Calu3 (cell line): ENCODE data around the gene COL8A1. TPM values are rescaled to one million over a fixed set of nuclear protein-coding genes. Genes with fewer than 3 reads are reported as not detected.

ENCODE experiments used
- BruUV-seq: library from RNA; stranded (reverse); fragments of 400-500 nt; replicated peaks from 2 replicates; lab custom pipeline; 2021; lab: Mats Ljungman, UMichigan
- CTCF ChIA-PET: fragments of 300-600 bp; sonication (Branson Sonifier 250); formaldehyde crosslinking; loops from one replicate; lab custom pipeline; 2022; ENCODE audit warnings: antibody characterized with exemption; lab: Charles Lee
- DNase-seq: peaks from one replicate; pipeline ENCODE4 v3.0.0; 2022
- H3K27ac Mint-ChIP-seq: one replicate; pipeline ENCODE4 v1.8.0; 2022; ENCODE audit warnings: mixed read lengths; ENCODE audit not compliant: unreplicated experiment
- H3K27me3 Mint-ChIP-seq: one replicate; pipeline ENCODE4 v1.8.0; 2022; ENCODE audit warnings: mixed read lengths; ENCODE audit not compliant: unreplicated experiment
- H3K36me3 Mint-ChIP-seq: one replicate; pipeline ENCODE4 v1.8.0; 2022; ENCODE audit warnings: mild to moderate bottlenecking, moderate library complexity, mixed read lengths; ENCODE audit not compliant: insufficient read depth, unreplicated experiment
- H3K4me1 Mint-ChIP-seq: one replicate; pipeline ENCODE4 v1.8.0; 2022; ENCODE audit warnings: mild to moderate bottlenecking, low read depth, mixed read lengths; ENCODE audit not compliant: unreplicated experiment
- H3K4me3 Mint-ChIP-seq: one replicate; pipeline ENCODE4 v1.8.0; 2022; ENCODE audit warnings: mild to moderate bottlenecking, low read depth, moderate library complexity, mixed read lengths; ENCODE audit not compliant: unreplicated experiment
- H3K9me3 Mint-ChIP-seq: one replicate; pipeline ENCODE4 v1.8.0; 2022; ENCODE audit warnings: low read depth, mixed read lengths; ENCODE audit not compliant: unreplicated experiment
- intact Hi-C: fragments of 100-400 bp; cut with micrococcal nuclease; formaldehyde crosslinking; loops from one replicate; pipeline ENCODE4 v1.10.0; 2022; ENCODE audit not compliant: unreplicated experiment
- total RNA-seq: library from RNA; stranded (reverse); gene quantifications from 2 replicates; pipeline ENCODE4 v1.2.3, GENCODE V29; 2022
- TF ChIP-seq, protein P1 (sequence below): fragments of 200-600 bp; IDR thresholded peaks from one replicate; pipeline ENCODE4 v1.8.0; 2022; ENCODE audit warnings: antibody characterized with exemption; ENCODE audit not compliant: unreplicated experiment

COL8A1 gene
- total RNA-seq, 1 experiment from 2014 or later = 0.71 TPM

DNA sequence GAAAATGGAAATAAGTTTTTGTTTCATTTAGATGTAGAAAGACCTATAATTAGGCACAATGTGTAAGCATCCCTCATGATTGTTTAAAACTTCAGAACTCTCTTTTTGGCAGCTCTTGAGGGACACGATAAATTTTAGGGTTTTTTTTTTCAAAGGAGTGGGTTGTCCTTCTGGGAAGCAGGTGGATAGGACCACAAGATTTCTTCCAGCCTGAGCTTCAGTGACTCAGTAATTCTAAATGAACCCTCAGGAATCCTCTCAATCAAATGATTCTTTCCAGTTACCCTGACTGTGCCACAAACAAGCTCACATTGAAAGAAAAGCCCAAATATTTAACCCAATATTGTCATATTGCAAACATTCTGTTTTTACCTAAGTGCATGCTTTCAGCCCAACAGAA, 45.1 kb downstream of the COL8A1 start:
- Mint-ChIP-seq H3K4me3 (no peak overlapping the region), H3K27me3 (no peaks in the 10 kb centered on the region), H3K27ac (no peak overlapping the region), H3K9me3 (no peaks in the 10 kb centered on the region), H3K4me1 (no peaks in the 10 kb centered on the region), H3K36me3 (no peaks in the 10 kb centered on the region)
- CTCF ChIA-PET = interaction anchor here (0.6 to 1.3 kb wide), 2 partner anchors 35 to 259 kb away, joined by 3 read pairs; no protein-coding TSS in a partner anchor
- intact Hi-C loops = loop anchor here (10.0 kb wide), 1 partner anchor 659 kb away; no protein-coding TSS in a partner anchor
- DNase-seq = no peak
- no TSS peak for BruUV-seq
- TF ChIP-seq, protein P1, sequence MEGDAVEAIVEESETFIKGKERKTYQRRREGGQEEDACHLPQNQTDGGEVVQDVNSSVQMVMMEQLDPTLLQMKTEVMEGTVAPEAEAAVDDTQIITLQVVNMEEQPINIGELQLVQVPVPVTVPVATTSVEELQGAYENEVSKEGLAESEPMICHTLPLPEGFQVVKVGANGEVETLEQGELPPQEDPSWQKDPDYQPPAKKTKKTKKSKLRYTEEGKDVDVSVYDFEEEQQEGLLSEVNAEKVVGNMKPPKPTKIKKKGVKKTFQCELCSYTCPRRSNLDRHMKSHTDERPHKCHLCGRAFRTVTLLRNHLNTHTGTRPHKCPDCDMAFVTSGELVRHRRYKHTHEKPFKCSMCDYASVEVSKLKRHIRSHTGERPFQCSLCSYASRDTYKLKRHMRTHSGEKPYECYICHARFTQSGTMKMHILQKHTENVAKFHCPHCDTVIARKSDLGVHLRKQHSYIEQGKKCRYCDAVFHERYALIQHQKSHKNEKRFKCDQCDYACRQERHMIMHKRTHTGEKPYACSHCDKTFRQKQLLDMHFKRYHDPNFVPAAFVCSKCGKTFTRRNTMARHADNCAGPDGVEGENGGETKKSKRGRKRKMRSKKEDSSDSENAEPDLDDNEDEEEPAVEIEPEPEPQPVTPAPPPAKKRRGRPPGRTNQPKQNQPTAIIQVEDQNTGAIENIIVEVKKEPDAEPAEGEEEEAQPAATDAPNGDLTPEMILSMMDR = no peak

DNA sequence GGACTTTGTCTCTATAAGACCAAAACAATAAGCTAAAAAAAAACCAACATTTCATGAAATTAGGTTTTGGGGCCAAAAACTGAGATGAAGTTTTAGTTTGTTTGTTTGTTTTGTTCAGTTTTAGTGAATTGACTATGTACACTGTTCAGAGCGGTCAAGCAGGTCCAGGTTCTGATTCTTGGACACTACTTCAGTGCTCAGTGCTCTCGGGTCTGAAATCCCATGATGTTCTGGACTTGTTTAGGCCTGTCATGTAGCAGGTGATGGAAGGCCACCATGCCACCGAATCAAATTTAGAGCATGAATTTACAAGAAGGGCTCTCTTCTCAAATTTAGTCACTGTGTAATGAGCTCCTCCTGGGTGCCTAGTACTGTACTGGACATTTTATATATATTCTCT, 45.5 kb downstream of the COL8A1 start:
- Mint-ChIP-seq H3K4me1 (no peaks in the 10 kb centered on the region), H3K36me3 (no peaks in the 10 kb centered on the region), H3K4me3 (no peak overlapping the region), H3K9me3 (no peaks in the 10 kb centered on the region), H3K27ac (no peak overlapping the region), H3K27me3 (no peaks in the 10 kb centered on the region)
- CTCF ChIA-PET = interaction anchor here (0.6 to 1.3 kb wide), 2 partner anchors 36 to 259 kb away, joined by 3 read pairs; no protein-coding TSS in a partner anchor
- intact Hi-C loops = loop anchor here (10.0 kb wide), 1 partner anchor 659 kb away; no protein-coding TSS in a partner anchor
- no peak for DNase-seq
- TF ChIP-seq, protein P1 = no peak
- BruUV-seq = no TSS peak

DNA sequence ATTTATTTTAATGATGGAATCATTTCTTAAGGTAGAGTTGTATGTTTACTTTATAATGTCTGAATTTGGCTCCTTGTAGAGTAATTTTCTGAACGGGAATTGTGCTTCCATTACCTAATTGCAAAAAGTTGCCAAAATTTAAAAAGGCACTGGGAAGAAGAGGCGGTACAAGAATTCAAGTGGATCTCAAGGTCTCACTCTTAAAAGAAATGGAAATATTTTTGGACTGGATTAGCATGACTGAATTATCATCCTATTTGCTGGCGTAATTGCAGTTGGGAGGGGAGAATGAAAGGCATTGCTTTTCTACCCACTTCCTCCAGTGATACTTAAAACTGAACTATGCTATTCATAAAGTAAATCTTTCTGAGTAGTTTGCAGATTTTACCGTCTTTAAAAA, 46.2 kb downstream of the COL8A1 start:
- CTCF ChIA-PET = interaction anchor here (1.3 kb wide), 1 partner anchor 36 kb away, joined by 3 read pairs; no protein-coding TSS in a partner anchor
- no peaks in the 10 kb centered on the region for H3K27me3 Mint-ChIP-seq
- TF ChIP-seq, protein P1 = no peak
- intact Hi-C loops = loop anchor here (5.0 to 10.0 kb wide), 2 partner anchors 68 to 660 kb away; no protein-coding TSS in a partner anchor
- no peaks in the 10 kb centered on the region for H3K9me3 Mint-ChIP-seq
- no peak for DNase-seq
- H3K4me3 Mint-ChIP-seq = no peak overlapping the region
- no peaks in the 10 kb centered on the region for H3K4me1 Mint-ChIP-seq
- H3K36me3 Mint-ChIP-seq = no peaks in the 10 kb centered on the region
- H3K27ac Mint-ChIP-seq = no peak overlapping the region
- no TSS peak for BruUV-seq

DNA sequence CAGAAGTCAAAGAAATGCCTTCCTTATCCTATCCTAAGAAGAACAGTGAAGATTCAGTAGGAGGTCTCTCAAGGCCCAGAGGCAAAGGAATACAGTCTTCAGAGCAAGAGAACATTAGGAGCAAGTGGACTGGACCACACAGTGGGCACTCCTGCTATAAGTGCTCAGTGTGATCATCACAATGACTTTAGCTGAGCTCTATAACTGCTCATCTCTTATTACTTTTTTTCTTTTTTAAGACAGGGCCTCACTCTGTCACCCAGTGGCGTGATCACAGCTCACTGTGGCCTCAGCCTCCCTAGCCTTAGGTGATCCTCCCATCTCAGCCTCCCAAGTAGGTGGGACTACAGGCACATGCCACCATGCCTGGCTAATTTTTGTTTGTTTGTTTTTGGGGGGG, 48.1 kb downstream of the COL8A1 start:
- H3K27ac Mint-ChIP-seq = no peak overlapping the region
- no TSS peak for BruUV-seq
- H3K36me3 Mint-ChIP-seq = no peaks in the 10 kb centered on the region
- no peaks in the 10 kb centered on the region for H3K9me3 Mint-ChIP-seq
- no peak overlapping the region for H3K4me3 Mint-ChIP-seq
- H3K4me1 Mint-ChIP-seq = no peaks in the 10 kb centered on the region
- CTCF ChIA-PET = interaction anchor here (0.7 kb wide), 1 partner anchor 31 kb away, joined by 3 read pairs; no protein-coding TSS in a partner anchor
- TF ChIP-seq, protein P1 = no peak
- no peak for DNase-seq
- intact Hi-C loops = loop anchor here (2.0 to 10.0 kb wide), 3 partner anchors 66 to 662 kb away; no protein-coding TSS in a partner anchor
- H3K27me3 Mint-ChIP-seq = no peaks in the 10 kb centered on the region
